ENCODE measurements around the gene COL25A1.

GRCh38 chr4:108877821-108878220, 424.6 kb downstream of the COL25A1 start:
- TF ChIP-seq POLR2AphosphoS5 (IDR thresholded peaks at IDR 0.05; ENCODE audit: insufficient read depth, low read depth, low read length) (no peak), POLR2A (IDR thresholded peaks at IDR 0.05; ENCODE audit: low read depth, low read length) (no peak), JUN (IDR thresholded peaks at IDR 0.05; ENCODE audit: borderline replicate concordance, insufficient read depth, insufficient read length, low read depth) (peak; percentile 50)
- TF ChIP-seq, protein P1, sequence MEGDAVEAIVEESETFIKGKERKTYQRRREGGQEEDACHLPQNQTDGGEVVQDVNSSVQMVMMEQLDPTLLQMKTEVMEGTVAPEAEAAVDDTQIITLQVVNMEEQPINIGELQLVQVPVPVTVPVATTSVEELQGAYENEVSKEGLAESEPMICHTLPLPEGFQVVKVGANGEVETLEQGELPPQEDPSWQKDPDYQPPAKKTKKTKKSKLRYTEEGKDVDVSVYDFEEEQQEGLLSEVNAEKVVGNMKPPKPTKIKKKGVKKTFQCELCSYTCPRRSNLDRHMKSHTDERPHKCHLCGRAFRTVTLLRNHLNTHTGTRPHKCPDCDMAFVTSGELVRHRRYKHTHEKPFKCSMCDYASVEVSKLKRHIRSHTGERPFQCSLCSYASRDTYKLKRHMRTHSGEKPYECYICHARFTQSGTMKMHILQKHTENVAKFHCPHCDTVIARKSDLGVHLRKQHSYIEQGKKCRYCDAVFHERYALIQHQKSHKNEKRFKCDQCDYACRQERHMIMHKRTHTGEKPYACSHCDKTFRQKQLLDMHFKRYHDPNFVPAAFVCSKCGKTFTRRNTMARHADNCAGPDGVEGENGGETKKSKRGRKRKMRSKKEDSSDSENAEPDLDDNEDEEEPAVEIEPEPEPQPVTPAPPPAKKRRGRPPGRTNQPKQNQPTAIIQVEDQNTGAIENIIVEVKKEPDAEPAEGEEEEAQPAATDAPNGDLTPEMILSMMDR (IDR thresholded peaks at IDR 0.05; ENCODE audit: extremely low read depth in 1 of 2, insufficient read depth in 1 of 2, low read depth in 1 of 2, low read length in 2 of 2): no peak
- TF ChIP-seq, protein P2, sequence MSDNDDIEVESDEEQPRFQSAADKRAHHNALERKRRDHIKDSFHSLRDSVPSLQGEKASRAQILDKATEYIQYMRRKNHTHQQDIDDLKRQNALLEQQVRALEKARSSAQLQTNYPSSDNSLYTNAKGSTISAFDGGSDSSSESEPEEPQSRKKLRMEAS (IDR thresholded peaks at IDR 0.05; ENCODE audit: insufficient read depth, insufficient read length): no peak
